H9 (cell line): ENCODE results near the gene TMEM117. TPM values are rescaled to one million over a fixed set of nuclear protein-coding genes. Genes with fewer than 3 reads are reported as not detected.
"Not testable (repeated sequence)": the region's sequence is repeated elsewhere in the genome, so short reads cannot be mapped to it uniquely, and the experiment has no call there.

Experiments used
- DNase-seq: peaks from one replicate; pipeline ENCODE4 v3.0.0-alpha.2; 2017
- H2AFZ ChIP-seq: one replicate; pipeline ENCODE4 v1.6.1; 2013; ENCODE audit warnings: mild to moderate bottlenecking, low read length, control low read depth, moderate library complexity
- H2AK5ac ChIP-seq: 2 replicates; pipeline ENCODE4 v1.6.1; 2013; ENCODE audit warnings: low read length, control low read depth, mixed read lengths; ENCODE audit not compliant: insufficient read length
- H2BK120ac ChIP-seq: one replicate; pipeline ENCODE4 v1.6.1; 2013; ENCODE audit warnings: low read depth, mild to moderate bottlenecking, low read length, control low read depth, inconsistent platforms; ENCODE audit not compliant: poor library complexity, severe bottlenecking
- H2BK12ac ChIP-seq: 2 replicates; pipeline ENCODE4 v1.6.1; 2013; ENCODE audit warnings: low read length, control low read depth, mixed read lengths, low read depth; ENCODE audit not compliant: insufficient read length
- H2BK15ac ChIP-seq: 2 replicates; pipeline ENCODE4 v1.6.1; 2013; ENCODE audit warnings: low read depth, low read length, control low read depth
- H2BK20ac ChIP-seq: one replicate; pipeline ENCODE4 v1.6.1; 2013; ENCODE audit warnings: low read depth, mild to moderate bottlenecking, low read length, control low read depth, inconsistent platforms; ENCODE audit not compliant: poor library complexity, severe bottlenecking
- H2BK5ac ChIP-seq: 2 replicates; pipeline ENCODE4 v1.6.1; 2013; ENCODE audit warnings: low read length, control low read depth, mixed read lengths; ENCODE audit not compliant: insufficient read length
- H3K14ac ChIP-seq: 2 replicates; pipeline ENCODE4 v1.6.1; 2013; ENCODE audit warnings: low read length, control low read depth; ENCODE audit not compliant: insufficient read depth
- H3K18ac ChIP-seq: 2 replicates; pipeline ENCODE4 v1.6.1; 2013; ENCODE audit warnings: low read depth, mild to moderate bottlenecking, mixed read lengths, low read length, control low read depth; ENCODE audit not compliant: insufficient read length
- H3K23ac ChIP-seq: 2 replicates; pipeline ENCODE4 v1.6.1; 2013; ENCODE audit warnings: low read length, control low read depth, mixed read lengths, low read depth; ENCODE audit not compliant: insufficient read length
- H3K23me2 ChIP-seq: 2 replicates; pipeline ENCODE4 v1.6.1; 2013; ENCODE audit warnings: low read depth, mild to moderate bottlenecking, mixed read lengths, low read length, control low read depth; ENCODE audit not compliant: insufficient read length, poor library complexity, severe bottlenecking
- H3K27ac ChIP-seq: 2 replicates; pipeline ENCODE4 v1.5.1; 2013; ENCODE audit warnings: low read length, control low read depth, mixed read lengths, low read depth; ENCODE audit not compliant: insufficient read length
- H3K27me3 ChIP-seq: 2 replicates; pipeline ENCODE4 v1.6.1; 2013; ENCODE audit warnings: low read length, control low read depth, inconsistent platforms; ENCODE audit not compliant: insufficient read depth
- H3K4ac ChIP-seq: 2 replicates; pipeline ENCODE4 v1.6.1; 2013; ENCODE audit warnings: low read depth, mild to moderate bottlenecking, control low read depth, inconsistent platforms, low read length, moderate library complexity
- H3K4me1 ChIP-seq: 2 replicates; pipeline ENCODE4 v1.6.1; 2013; ENCODE audit warnings: low read length, control low read depth, inconsistent platforms; ENCODE audit not compliant: insufficient read depth
- H3K4me2 ChIP-seq: 2 replicates; pipeline ENCODE4 v1.6.1; 2013; ENCODE audit warnings: low read length, control low read depth, mixed read lengths; ENCODE audit not compliant: insufficient read length, insufficient read depth
- H3K56ac ChIP-seq: 2 replicates; pipeline ENCODE4 v1.6.1; 2013; ENCODE audit warnings: low read depth, mild to moderate bottlenecking, mixed read lengths, low read length, control low read depth; ENCODE audit not compliant: insufficient read length
- H3K79me1 ChIP-seq: 2 replicates; pipeline ENCODE4 v1.6.1; 2013; ENCODE audit warnings: low read depth, mild to moderate bottlenecking, moderate library complexity, low read length, control low read depth, inconsistent platforms; ENCODE audit not compliant: insufficient read depth, poor library complexity, severe bottlenecking
- H3K79me2 ChIP-seq: 2 replicates; pipeline ENCODE4 v1.6.1; 2013; ENCODE audit warnings: low read length, control low read depth, inconsistent platforms; ENCODE audit not compliant: insufficient read depth
- H3K9ac ChIP-seq: 2 replicates; pipeline ENCODE4 v1.6.1; 2013; ENCODE audit warnings: low read length, control low read depth, mixed read lengths; ENCODE audit not compliant: insufficient read length; ENCODE audit errors: extremely low read depth
- H3K9me3 ChIP-seq: one replicate; pipeline ENCODE4 v1.6.1; 2013; ENCODE audit warnings: low read depth, low read length, inconsistent platforms; ENCODE audit not compliant: control insufficient read depth
- H3T11ph ChIP-seq: one replicate; pipeline ENCODE4 v1.6.1; 2013; ENCODE audit warnings: mild to moderate bottlenecking, low read length, control low read depth, inconsistent platforms
- H4K20me1 ChIP-seq: one replicate; pipeline ENCODE4 v1.6.1; 2013; ENCODE audit not compliant: control insufficient read depth, insufficient read length, insufficient read depth
- H4K5ac ChIP-seq: 2 replicates; pipeline ENCODE4 v1.6.1; 2013; ENCODE audit warnings: low read depth, mild to moderate bottlenecking, mixed read lengths, low read length, control low read depth; ENCODE audit not compliant: insufficient read length
- H4K8ac ChIP-seq: replicated peaks from 2 replicates; pipeline ENCODE4 v1.6.1; 2013; ENCODE audit warnings: low read length, control low read depth, mixed read lengths, low read depth; ENCODE audit not compliant: insufficient read length
- H4K91ac ChIP-seq: 2 replicates; pipeline ENCODE4 v1.6.1; 2013; ENCODE audit warnings: low read depth, mild to moderate bottlenecking, moderate library complexity, mixed read lengths, low read length, control low read depth; ENCODE audit not compliant: insufficient read length
- H3K27ac Mint-ChIP-seq, 3 experiments: 2 replicates in 2 of 3; 3 replicates in 1 of 3; pipeline ENCODE4 v1.8.0; 2020 to 2021; ENCODE audit warnings: mixed read lengths in 3 of 3, mild to moderate bottlenecking in 1 of 3, moderate library complexity in 1 of 3
- H3K27me3 Mint-ChIP-seq: 2 replicates; pipeline ENCODE4 v1.8.0; 2021; ENCODE audit warnings: low read depth, mild to moderate bottlenecking, moderate library complexity, mixed read lengths
- H3K36me3 Mint-ChIP-seq, 3 experiments: 2 replicates in 2 of 3; 3 replicates in 1 of 3; pipeline ENCODE4 v1.8.0; 2020 to 2021; ENCODE audit warnings: low read depth in 3 of 3, mixed read lengths in 3 of 3; ENCODE audit not compliant: insufficient read depth in 1 of 3
- H3K4me1 Mint-ChIP-seq, 2 experiments: 2 replicates each; pipeline ENCODE4 v1.8.0; 2020; ENCODE audit warnings: mixed read lengths in 2 of 2
- H3K4me3 Mint-ChIP-seq, 2 experiments: 2 replicates in 1 of 2; 3 replicates in 1 of 2; pipeline ENCODE4 v1.8.0; 2020 to 2021; ENCODE audit warnings: mild to moderate bottlenecking in 2 of 2, mixed read lengths in 2 of 2, moderate library complexity in 1 of 2
- H3K9me3 Mint-ChIP-seq, 2 experiments: 2 replicates in 1 of 2; 3 replicates in 1 of 2; pipeline ENCODE4 v1.8.0; 2020; ENCODE audit warnings: mild to moderate bottlenecking in 2 of 2, mixed read lengths in 2 of 2, moderate library complexity in 1 of 2
- WGBS: extraction: QIAGEN DNeasy Blood & Tissue Kit; methylation state at CpG from one replicate; pipeline ENCODE4 v1.1.7; 2013; ENCODE audit warnings: missing lambda C conversion rate, low lambda C conversion rate, mixed read lengths; ENCODE audit not compliant: insufficient read length; ENCODE audit errors: extremely low coverage; 5-methylcytosine and 5-hydroxymethylcytosine counted together
- total RNA-seq: library from RNA; stranded (reverse); gene quantifications from 2 replicates; pipeline ENCODE4 v1.2.1, GENCODE V29; 2021

Gene TMEM117
- total RNA-seq, 1 experiment from 2014 or later = 1.7 TPM

GRCh38 chr12:43871258-43871657, 35.4 kb downstream of the TMEM117 start:
- H2BK12ac ChIP-seq, H2BK5ac ChIP-seq, H3K56ac ChIP-seq, H3K27ac Mint-ChIP-seq, H3K9me3 Mint-ChIP-seq, H4K91ac ChIP-seq, H3K79me1 ChIP-seq, H3K27me3 ChIP-seq, H3K23ac ChIP-seq, H2BK20ac ChIP-seq, H3K4me3 Mint-ChIP-seq, H3K4me1 ChIP-seq, H3T11ph ChIP-seq, H2BK120ac ChIP-seq, H3K18ac ChIP-seq, H3K4me2 ChIP-seq, H2AK5ac ChIP-seq, H3K9me3 ChIP-seq, H2BK15ac ChIP-seq, H3K9ac ChIP-seq, H4K5ac ChIP-seq, H3K27me3 Mint-ChIP-seq, H3K14ac ChIP-seq, H3K23me2 ChIP-seq, H4K20me1 ChIP-seq, H3K79me2 ChIP-seq, H2AFZ ChIP-seq, H3K36me3 Mint-ChIP-seq, H4K8ac ChIP-seq, DNase-seq, H3K4ac ChIP-seq, H3K4me1 Mint-ChIP-seq, H3K27ac ChIP-seq: not testable (repeated sequence)
- no CpG with 5 or more reads among the region's 2 CpGs for WGBS
